Caco-2 (cell line): ENCODE results near the gene MCC. TPM values are rescaled to one million over a fixed set of nuclear protein-coding genes. Genes with fewer than 3 reads are reported as not detected.

Experiments
- BruUV-seq: library from RNA; stranded (reverse); fragments of 400-500 nt; replicated peaks from 2 replicates; lab custom pipeline; 2021; lab: Mats Ljungman, UMichigan
- CTCF ChIA-PET: fragments of 300-600 bp; sonication (Branson Sonifier 250); formaldehyde crosslinking; loops from one replicate; lab custom pipeline; 2022; ENCODE audit warnings: antibody characterized with exemption; lab: Charles Lee
- POLR2A ChIA-PET: fragments of 300-600 bp; sonication (Branson Sonifier 250); formaldehyde crosslinking; loops from one replicate; lab custom pipeline; 2022; ENCODE audit warnings: antibody characterized with exemption; lab: Charles Lee
- DNase-seq, 2 experiments: peaks; one replicate each; pipeline versions ENCODE4 v3.0.0 to v3.0.0-alpha.2; 2020 to 2022
- H3K27me3 ChIP-seq: replicated peaks from 2 replicates; pipeline ENCODE4 v1.6.0; 2011; ENCODE audit warnings: low read length; ENCODE audit not compliant: control insufficient read depth, insufficient read depth
- H3K36me3 ChIP-seq: 2 replicates; pipeline ENCODE4 v1.5.1; 2011; ENCODE audit warnings: low read length; ENCODE audit not compliant: control insufficient read depth, insufficient read depth
- H3K4me1 ChIP-seq: fragments of 250-450 bp; sonication (Bioruptor Pico); 2 replicates; pipeline ENCODE4 v1.5.1; 2020; ENCODE audit warnings: mild to moderate bottlenecking
- H3K4me3 ChIP-seq: 2 replicates; pipeline ENCODE4 v1.5.1; 2011; ENCODE audit warnings: low read depth, mild to moderate bottlenecking, control low read depth, low read length
- H3K9me3 ChIP-seq: fragments of 250-450 bp; sonication (Bioruptor Pico); 2 replicates; pipeline ENCODE4 v1.5.1; 2020; ENCODE audit warnings: mild to moderate bottlenecking, moderate library complexity
- H3K27ac Mint-ChIP-seq: one replicate; pipeline ENCODE4 v1.8.0; 2022; ENCODE audit warnings: mixed read lengths; ENCODE audit not compliant: unreplicated experiment
- H3K27me3 Mint-ChIP-seq: one replicate; pipeline ENCODE4 v1.8.0; 2022; ENCODE audit warnings: mixed read lengths; ENCODE audit not compliant: insufficient read depth, unreplicated experiment
- H3K36me3 Mint-ChIP-seq: one replicate; pipeline ENCODE4 v1.8.0; 2022; ENCODE audit warnings: mild to moderate bottlenecking, mixed read lengths; ENCODE audit not compliant: insufficient read depth, unreplicated experiment
- H3K4me1 Mint-ChIP-seq: one replicate; pipeline ENCODE4 v1.8.0; 2022; ENCODE audit warnings: low read depth, mixed read lengths; ENCODE audit not compliant: unreplicated experiment
- H3K4me3 Mint-ChIP-seq: one replicate; pipeline ENCODE4 v1.8.0; 2022; ENCODE audit warnings: mild to moderate bottlenecking, moderate library complexity, mixed read lengths; ENCODE audit not compliant: unreplicated experiment
- H3K9me3 Mint-ChIP-seq: one replicate; pipeline ENCODE4 v1.8.0; 2022; ENCODE audit warnings: mixed read lengths; ENCODE audit not compliant: unreplicated experiment
- CTCF ChIP-seq, 2 experiments: fragments of 200-600 bp in 1 of 2; IDR thresholded peaks; 1 replicate in 1 of 2; 2 replicates in 1 of 2; pipeline versions ENCODE4 v1.5.1 to v1.8.0; 2011 to 2022; ENCODE audit warnings: antibody characterized with exemption in 1 of 2, control low read depth in 1 of 2, inconsistent platforms in 1 of 2, low read depth in 1 of 2, low read length in 1 of 2, mild to moderate bottlenecking in 1 of 2, moderate library complexity in 1 of 2; ENCODE audit not compliant: insufficient read depth in 1 of 2, severe bottlenecking in 1 of 2, unreplicated experiment in 1 of 2
- intact Hi-C: fragments of 100-400 bp; cut with micrococcal nuclease; formaldehyde crosslinking; loops from one replicate; pipeline ENCODE4 v1.10.0; 2022; ENCODE audit not compliant: unreplicated experiment
- total RNA-seq: library from RNA; stranded (reverse); gene quantifications from 2 replicates; pipeline ENCODE4 v1.2.3, GENCODE V29; 2022

Gene MCC
- total RNA-seq, 1 experiment from 2014 or later: 0.09 TPM

- H3K9me3 ChIP-seq: no peaks in the 10 kb centered on the region
- no peaks in the 10 kb centered on the region for H3K27me3 ChIP-seq
- H3K36me3 ChIP-seq: no peaks in the 10 kb centered on the region
- no TSS peak for BruUV-seq
- no peaks in the 10 kb centered on the region for H3K36me3 Mint-ChIP-seq
- no peak overlapping the region for H3K27ac Mint-ChIP-seq
- no peak overlapping the region for H3K4me3 Mint-ChIP-seq
- no peaks in the 10 kb centered on the region for H3K4me1 Mint-ChIP-seq
- H3K4me3 ChIP-seq: no peak overlapping the region
- no peak for TF ChIP-seq CTCF (IDR thresholded peaks at IDR 0.05; ENCODE audit: insufficient read depth in 1 of 2, low read depth in 1 of 2, low read length in 1 of 2, severe bottlenecking in 1 of 2, unreplicated experiment in 1 of 2)
- peaks cover 2% of the 10 kb centered on the region for H3K27me3 Mint-ChIP-seq
- ChIA-PET CTCF (no interaction called here), POLR2A (no interaction called here)
- no peak for DNase-seq
- H3K4me1 ChIP-seq: no peaks in the 10 kb centered on the region
- no peaks in the 10 kb centered on the region for H3K9me3 Mint-ChIP-seq
- intact Hi-C loops: no loop called here
Measured at GRCh38 chr5:113068559-113068958, 419.7 kb downstream of the MCC start.

DNA sequence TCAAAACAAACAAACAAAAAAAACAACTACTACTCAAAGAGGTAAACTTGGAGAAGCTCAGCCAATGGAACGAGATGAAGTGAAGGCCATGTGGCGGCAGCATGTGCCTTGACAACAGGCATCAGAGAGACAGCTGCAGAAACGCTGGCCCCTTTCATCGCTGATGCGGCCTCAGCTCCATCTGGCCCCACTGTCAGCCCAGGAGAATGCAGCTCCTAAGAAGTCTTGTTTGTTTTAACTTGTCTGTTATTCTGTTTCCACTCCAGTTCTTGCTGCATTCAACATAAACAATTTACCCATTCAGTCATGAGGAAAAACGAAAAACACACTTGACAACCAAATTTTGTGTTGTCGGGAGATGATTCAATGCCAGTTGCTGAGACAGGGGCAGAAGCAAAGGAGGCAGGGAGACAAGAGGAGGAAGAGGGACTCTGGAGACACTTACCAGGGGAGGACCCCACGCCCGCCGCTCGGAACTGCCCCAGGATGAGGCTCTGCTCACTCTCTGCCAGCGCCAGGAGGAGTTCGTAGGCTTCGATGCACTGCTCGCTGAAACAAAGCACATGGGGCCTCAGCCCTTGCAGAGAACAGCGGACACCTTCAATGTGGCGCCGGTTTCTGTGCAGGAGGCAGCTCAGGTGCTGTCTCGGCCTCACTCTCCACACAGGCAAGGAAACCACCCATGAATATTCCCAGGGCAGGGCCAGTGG is 420.5 kb downstream of the MCC start:
- peaks cover 10% of the 10 kb centered on the region for H3K27me3 Mint-ChIP-seq
- DNase-seq: no peak
- H3K4me3 Mint-ChIP-seq: no peak overlapping the region
- BruUV-seq: no TSS peak
- ChIA-PET POLR2A (no interaction called here), CTCF (no interaction called here)
- no peaks in the 10 kb centered on the region for H3K4me1 Mint-ChIP-seq
- intact Hi-C loops: no loop called here
- H3K4me1 ChIP-seq: no peaks in the 10 kb centered on the region
- no peak overlapping the region for H3K27ac Mint-ChIP-seq
- no peaks in the 10 kb centered on the region for H3K9me3 Mint-ChIP-seq
- H3K36me3 ChIP-seq: no peaks in the 10 kb centered on the region
- H3K9me3 ChIP-seq: no peaks in the 10 kb centered on the region
- no peaks in the 10 kb centered on the region for H3K36me3 Mint-ChIP-seq
- H3K27me3 ChIP-seq: no peaks in the 10 kb centered on the region
- H3K4me3 ChIP-seq: no peak overlapping the region
- TF ChIP-seq CTCF (IDR thresholded peaks at IDR 0.05; ENCODE audit: insufficient read depth in 1 of 2, low read depth in 1 of 2, low read length in 1 of 2, severe bottlenecking in 1 of 2, unreplicated experiment in 1 of 2): no peak

GRCh38 chr5:113065626-113066025 is 422.6 kb downstream of the MCC start:
- H3K4me1 ChIP-seq: no peaks in the 10 kb centered on the region
- intact Hi-C loops: no loop called here
- Mint-ChIP-seq H3K9me3 (no peaks in the 10 kb centered on the region), H3K4me3 (no peak overlapping the region), H3K27me3 (peaks cover 20% of the 10 kb centered on the region), H3K36me3 (no peaks in the 10 kb centered on the region), H3K4me1 (no peaks in the 10 kb centered on the region), H3K27ac (no peak overlapping the region)
- ChIA-PET POLR2A (no interaction called here), CTCF (no interaction called here)
- no peaks in the 10 kb centered on the region for H3K9me3 ChIP-seq
- no peak for TF ChIP-seq CTCF (IDR thresholded peaks at IDR 0.05; ENCODE audit: insufficient read depth in 1 of 2, low read depth in 1 of 2, low read length in 1 of 2, severe bottlenecking in 1 of 2, unreplicated experiment in 1 of 2)
- no peak for DNase-seq
- no peak overlapping the region for H3K4me3 ChIP-seq
- BruUV-seq: no TSS peak
- no peaks in the 10 kb centered on the region for H3K36me3 ChIP-seq
- H3K27me3 ChIP-seq: no peaks in the 10 kb centered on the region
